GM19025 (cell line): ENCODE measurements around the gene GIGYF2.
"Not testable (repeated sequence)": the region's sequence is repeated elsewhere in the genome, so short reads cannot be mapped to it uniquely, and the experiment has no call there.

Source experiments
- ATAC-seq: cut with Tn5 transposase; IDR thresholded peaks from one replicate; pipeline ENCODE4 v1.9.1; 2021; ENCODE audit warnings: mild to moderate bottlenecking, low read depth, moderate library complexity; ENCODE audit not compliant: unreplicated experiment

Gene GIGYF2, protein sequence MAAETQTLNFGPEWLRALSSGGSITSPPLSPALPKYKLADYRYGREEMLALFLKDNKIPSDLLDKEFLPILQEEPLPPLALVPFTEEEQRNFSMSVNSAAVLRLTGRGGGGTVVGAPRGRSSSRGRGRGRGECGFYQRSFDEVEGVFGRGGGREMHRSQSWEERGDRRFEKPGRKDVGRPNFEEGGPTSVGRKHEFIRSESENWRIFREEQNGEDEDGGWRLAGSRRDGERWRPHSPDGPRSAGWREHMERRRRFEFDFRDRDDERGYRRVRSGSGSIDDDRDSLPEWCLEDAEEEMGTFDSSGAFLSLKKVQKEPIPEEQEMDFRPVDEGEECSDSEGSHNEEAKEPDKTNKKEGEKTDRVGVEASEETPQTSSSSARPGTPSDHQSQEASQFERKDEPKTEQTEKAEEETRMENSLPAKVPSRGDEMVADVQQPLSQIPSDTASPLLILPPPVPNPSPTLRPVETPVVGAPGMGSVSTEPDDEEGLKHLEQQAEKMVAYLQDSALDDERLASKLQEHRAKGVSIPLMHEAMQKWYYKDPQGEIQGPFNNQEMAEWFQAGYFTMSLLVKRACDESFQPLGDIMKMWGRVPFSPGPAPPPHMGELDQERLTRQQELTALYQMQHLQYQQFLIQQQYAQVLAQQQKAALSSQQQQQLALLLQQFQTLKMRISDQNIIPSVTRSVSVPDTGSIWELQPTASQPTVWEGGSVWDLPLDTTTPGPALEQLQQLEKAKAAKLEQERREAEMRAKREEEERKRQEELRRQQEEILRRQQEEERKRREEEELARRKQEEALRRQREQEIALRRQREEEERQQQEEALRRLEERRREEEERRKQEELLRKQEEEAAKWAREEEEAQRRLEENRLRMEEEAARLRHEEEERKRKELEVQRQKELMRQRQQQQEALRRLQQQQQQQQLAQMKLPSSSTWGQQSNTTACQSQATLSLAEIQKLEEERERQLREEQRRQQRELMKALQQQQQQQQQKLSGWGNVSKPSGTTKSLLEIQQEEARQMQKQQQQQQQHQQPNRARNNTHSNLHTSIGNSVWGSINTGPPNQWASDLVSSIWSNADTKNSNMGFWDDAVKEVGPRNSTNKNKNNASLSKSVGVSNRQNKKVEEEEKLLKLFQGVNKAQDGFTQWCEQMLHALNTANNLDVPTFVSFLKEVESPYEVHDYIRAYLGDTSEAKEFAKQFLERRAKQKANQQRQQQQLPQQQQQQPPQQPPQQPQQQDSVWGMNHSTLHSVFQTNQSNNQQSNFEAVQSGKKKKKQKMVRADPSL (N-terminal part only)

DNA sequence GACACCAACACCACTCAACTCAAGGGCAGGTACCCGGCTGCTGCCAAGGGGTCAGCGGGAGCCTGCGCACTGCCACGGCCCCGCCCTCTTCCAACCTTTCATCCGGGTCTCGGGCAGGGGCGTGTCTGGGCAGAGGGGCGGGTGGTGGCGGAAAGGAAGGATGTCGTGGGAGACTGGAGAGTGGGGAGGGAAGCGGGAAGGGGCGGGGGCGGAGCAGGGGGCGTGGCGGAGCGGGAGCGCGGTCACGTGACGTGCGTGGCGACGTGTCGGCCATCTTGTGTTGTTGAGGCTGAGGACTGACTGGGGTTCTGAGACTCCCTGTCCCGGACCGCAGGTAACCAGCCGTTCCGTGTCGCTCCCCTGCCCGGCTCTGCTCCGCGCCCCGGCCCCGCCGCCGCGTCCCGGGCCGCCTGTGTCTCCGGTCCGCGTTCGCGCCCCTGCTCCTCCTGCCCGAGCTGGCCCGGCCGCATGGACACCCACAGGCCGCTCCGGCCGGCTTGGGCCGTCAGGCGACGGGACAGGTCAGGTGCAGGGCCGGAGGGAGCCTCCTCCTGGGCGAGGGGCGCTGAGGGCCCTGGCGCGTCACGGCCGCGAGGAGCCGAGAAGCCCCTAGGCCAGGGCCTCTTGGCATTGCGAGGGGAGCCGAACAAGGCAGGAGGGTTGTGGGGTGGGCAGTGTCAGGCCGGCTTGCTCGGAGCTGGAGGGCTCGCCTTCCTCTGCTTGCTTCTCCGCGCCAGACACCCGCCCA is at the start of gene GIGYF2:
TSS of gene GIGYF2 (plus strand) at position 273 of the 748 bp plus-strand sequence. CDS start 37,867 bp downstream, outside the sequence.
- peak; percentile 75 for ATAC-seq

DNA sequence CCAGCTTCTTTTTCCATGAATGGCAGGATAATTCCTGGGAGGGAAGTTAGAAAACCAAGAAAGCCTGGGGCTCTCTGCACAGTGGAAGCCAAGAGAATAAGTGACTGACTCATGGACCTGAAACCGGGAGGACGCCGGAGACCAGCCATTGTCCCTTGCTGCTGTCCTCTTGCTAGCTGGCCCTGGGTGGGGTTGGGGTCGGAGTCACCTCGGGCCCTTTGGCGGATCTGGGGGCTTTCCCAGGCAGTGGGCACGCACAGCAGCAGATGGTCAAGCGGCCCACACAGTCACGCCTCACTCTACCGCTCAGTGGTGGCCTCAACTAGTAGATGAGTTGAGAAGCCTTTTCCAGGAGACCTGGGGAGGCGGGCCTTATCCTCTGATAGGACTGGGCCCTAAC is 48.1 kb upstream of the GIGYF2 start:
- ATAC-seq, result no peak

DNA sequence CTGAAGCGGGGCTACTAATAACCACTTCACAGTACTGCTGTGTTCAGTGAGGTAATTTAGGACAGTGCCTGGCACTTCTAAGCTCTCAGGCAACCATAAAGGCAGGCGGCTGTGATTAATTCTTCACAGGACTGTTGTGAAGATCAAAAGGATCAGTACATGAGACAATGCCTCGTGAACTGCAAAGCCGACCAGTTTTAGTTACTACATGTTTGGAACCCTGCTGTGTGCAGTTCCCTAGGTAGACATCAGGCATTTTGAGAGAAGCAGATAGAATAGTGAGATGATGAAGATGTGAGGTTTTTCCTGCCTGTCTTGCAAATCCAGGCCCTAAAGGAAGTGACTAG is 44.7 kb upstream of the GIGYF2 start:
- ATAC-seq, result no peak

DNA sequence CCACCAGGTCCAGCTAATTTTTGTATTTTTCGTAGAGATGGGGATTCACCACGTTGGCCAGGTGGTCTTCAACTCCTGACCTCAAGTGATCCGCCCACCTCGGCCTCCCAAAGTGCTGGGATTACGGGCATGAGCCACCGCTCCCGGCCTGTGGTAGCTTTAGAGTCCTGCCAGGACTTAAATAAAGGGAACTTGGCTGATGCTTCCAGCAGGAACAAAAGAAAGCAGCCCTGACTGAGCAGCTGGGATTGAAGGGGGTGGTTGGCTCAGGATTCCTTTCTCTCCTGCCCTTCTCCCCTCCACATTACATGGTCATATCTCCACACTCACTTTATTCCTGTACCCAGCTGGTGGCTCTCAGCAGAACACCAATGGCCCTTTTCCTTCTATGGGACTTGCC is 43.7 kb upstream of the GIGYF2 start:
- no peak for ATAC-seq

DNA sequence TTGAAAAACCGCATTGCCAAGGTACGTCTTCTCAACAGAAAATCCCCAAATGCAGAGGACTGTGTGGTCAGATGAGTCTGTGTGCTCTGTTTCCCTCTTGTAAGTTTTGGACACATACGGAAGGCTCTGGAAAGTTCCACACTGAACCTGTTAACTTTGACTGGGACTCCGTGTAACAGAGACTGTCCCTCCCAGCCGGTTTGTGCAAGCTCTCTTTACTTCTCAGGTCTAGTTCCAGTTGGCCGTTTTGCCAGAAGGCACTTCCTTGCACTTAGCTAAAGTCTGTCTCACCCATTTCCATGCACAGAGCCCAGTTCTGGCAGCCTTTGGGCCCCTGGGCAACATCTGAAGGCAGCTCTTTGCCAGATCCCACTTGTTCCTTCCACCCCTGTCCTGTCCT is 41.7 kb upstream of the GIGYF2 start:
- no peak for ATAC-seq

DNA sequence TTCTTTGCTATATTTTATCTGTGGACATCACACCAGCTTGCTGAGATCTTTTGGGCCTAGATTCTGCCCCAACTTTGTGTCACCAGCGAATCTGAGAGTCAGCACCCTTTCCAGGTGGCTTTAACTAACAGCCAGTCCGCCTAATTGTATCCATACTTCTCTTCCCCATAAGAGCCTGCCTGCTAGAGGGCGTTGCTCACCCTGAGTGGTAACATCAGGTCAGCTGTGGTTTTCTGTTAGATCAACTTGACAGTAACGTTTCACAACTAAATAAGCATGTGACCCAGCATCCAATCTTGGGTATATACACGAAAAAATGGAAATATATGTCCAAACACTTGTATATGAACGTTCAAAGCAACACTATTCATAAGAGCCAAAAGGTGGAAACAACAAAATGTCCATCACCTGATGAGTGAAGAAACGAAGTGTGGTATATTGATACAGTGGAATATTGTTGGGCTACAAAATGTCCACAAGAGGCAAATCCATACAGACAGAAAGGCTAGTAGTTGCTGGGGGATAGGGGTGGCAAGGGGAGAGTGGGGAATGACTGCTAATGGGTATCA is 38.8 kb upstream of the GIGYF2 start:
- no peak for ATAC-seq

DNA sequence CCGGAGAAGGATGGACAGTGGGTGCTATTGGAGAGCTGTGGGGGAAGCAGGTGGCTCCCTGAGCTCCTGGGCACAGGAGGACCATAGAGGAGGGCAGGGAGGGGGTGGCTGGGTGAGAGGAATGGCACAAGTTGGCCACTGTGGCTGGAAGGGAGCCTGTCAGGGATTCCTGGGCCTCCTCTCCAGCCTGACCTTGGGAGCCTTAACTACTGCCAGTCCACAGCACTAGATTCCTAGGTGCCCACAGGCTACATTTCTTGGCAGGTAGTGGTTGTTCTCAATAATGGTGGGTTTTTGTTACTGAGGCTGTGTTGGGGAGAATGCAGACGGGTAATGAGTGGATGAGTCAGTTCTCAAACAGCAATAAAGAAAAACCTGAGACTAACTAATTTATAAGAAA is 37.8 kb upstream of the GIGYF2 start:
- ATAC-seq, result no peak

DNA sequence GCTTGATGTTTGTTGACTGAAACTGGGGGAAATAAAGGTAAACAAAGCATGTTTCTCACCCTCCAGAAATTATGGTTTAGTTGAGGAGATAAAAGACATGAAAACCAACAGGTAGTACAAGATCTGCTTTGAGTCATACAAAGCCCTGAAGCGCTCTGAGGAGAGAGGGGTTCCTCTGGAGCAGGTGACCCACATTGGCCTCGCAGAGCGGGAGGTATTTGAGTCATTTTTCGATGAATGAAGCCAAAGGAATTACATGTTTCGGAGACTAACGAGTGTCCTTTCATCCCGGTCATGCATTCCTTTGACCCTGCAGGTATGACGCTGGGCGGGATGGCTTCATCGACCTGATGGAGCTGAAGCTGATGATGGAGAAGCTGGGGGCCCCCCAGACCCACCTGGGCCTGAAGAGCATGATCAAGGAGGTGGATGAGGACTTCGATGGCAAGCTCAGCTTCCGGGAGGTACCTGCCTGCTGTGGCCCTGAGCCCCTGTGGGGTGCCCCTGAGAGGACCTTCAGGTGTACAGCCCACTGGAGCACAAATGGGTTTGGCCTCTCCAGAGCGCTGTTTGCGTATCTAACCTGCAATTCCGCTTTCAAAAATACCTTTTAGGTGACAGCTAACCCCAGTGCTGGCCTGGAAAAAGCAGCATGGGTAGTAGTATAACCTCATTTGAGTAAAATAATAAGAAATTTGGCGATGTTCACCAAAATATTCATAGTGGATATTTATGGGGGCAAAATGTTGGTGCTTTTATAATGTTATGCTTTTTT is 34.5 kb upstream of the GIGYF2 start:
- ATAC-seq, result no peak

DNA sequence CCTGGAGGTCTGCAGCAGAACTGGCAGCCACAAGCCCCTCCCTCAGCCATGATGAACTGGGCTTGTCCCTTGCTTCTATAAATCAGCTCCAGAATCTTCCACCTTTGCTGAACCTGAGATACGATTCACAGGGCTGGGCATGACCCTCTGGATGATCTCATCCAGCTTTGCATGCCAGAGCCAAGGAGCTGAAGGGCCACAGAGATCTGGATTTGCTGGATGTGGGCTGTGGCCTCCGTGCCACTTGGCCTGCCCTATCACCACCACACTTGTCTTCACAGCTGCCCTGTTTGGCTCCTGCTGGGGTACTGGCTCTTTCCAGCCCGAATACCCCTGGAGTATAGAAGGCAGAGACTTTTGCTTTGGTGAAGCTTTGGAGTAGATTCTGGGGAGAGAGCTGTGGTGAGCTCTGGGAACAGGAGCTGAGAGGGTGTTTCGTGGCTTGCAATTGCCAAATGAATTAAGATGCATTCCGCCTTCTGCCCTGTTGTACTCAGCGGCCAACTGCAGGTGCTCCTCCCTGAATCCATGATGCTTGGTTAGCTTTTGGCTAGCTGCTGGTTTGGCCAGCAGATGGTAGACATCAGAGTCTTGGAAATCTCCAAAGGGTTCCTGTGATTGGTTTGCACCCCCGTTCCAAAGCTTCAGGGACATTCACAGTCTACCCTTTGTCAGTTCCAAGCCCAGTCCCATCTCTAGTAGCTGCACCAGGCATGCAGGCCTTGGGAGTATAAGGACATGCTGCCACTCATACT is 30.9 kb upstream of the GIGYF2 start:
- no peak for ATAC-seq

DNA sequence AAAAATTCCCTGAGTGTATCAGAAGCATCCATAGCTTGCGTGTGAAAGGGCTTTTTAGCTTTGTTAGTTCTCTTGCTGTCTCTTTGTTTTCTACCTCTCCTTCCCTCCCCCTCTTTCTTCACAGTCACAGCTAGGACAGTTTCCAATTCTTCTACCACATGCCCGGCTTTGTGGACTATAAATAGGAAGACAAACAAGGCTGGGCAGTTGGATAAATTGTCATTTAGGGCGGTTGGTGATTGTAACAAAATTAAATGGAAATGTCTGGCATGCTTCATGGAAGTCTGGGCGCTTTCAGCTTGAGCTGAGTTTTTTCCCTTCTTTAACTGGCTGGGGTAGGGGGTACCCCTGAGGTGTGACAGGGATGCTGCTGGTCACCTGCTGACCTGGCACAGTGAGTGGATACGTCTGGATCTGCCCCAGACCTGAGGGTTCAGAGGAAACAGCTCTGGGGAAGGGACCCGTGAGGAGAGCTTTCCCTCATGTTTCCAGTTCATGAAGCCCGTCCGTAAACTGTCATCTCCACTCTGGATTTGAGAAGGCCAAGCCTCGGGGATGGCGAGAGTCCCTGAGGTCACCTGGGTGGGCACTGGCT is 29.0 kb upstream of the GIGYF2 start:
- no peak for ATAC-seq

DNA sequence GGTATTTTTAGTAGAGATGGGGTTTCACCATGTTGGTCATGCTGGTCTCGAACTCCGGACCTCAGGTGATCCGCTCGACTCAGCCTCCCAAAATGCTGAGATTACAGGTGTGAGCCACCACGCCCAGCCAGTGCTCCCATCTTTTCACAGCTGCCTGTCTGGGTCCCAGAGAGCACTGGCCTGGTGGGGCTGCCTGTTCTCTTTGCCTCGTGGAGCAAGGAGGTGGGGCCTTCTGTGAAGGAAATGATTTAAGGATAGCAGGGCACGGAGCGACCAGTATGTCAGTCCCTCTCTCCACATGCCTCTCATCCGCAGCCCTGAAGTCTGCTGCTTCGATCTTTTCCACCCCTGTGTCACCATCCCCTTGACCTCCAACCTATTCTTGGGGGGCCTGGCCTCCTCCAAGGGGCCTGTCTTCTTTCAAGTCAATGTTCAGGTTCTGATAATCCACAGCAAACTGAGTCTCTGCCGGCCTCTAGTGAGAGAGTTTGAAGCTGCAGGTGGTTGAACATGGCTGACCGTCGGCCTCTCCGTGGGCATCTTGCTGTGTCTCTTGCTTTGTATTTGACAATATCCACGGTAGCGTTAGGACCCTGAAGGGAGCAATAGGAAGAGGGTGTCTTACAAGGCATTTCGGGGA is 28.2 kb upstream of the GIGYF2 start:
- no peak for ATAC-seq

DNA sequence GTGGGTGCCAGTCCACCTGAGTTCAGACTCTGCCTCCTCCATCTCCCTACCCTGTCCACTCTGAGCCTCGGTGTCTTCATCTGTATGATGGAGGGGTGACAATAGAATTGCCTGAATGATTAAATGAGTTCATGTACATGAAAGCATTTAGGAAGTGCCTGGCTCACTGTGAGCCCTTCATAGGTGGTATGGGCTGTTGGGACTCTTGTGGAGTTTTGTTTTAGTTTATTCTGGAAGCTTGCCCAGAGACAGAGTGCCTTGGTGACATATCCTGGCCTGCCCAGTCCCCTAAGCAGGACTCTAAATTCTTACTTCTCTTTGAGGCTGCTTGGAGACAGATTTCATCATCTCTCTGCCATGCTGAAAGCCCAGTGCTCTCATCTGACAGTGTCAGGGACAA is 24.5 kb upstream of the GIGYF2 start:
- ATAC-seq, result no peak

DNA sequence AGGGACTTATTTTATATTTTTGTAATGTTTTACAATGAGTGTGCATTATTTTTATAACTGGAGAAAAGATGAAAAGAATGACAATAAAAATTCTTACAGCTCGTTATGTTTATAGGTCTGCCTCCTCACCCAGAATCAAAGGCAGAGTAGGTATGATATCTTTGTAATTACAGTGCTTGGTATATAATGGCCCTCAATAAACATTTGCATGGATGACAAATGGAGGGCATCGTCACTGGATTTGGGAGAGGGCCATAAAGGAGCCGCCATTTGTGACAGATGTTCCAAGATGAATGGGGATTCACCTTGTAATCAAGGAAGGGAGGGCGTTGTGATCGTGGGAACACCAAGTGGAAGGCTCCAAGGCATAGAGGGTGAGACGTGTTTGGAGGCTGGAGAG is 22.6 kb upstream of the GIGYF2 start:
- no peak for ATAC-seq

DNA sequence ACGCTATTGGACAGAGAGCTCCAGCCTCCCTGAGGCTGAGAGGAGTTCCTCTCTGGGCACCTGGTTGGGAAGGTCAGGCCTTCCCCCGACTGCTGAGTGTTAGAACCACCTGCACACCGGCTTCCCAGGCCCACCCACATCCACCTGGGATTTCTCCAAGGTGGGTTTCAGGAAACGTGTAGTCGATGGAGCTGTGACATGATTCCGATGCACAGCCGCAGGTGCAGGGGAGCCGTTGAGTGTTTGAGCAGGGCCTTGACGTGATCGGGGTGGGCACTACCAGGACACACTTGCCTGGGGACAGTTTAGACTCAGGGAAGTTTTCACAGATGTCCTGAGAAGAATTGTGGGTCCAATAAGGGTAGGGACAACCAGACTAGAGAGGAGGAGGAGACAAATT is 21.8 kb upstream of the GIGYF2 start:
- no peak for ATAC-seq

DNA sequence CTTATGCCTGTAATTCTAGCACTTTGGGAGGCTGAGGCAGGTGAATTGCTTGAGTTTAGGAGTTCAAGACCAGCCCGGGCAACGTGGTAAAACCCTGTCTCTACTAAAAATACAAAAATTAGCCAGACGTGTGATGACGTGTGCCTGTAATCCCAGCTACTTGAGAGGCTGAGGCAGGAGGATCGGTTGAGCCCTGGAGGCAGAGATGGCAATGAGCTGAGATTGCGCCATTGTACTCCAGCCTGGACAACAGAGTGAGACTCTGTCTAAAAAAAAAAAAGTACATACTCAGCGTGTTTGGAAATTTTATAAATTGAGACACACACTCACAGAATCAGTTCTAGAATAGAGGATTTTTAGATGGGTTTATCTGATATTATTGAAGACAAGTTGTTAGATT is 17.1 kb upstream of the GIGYF2 start:
- ATAC-seq, result no peak

DNA sequence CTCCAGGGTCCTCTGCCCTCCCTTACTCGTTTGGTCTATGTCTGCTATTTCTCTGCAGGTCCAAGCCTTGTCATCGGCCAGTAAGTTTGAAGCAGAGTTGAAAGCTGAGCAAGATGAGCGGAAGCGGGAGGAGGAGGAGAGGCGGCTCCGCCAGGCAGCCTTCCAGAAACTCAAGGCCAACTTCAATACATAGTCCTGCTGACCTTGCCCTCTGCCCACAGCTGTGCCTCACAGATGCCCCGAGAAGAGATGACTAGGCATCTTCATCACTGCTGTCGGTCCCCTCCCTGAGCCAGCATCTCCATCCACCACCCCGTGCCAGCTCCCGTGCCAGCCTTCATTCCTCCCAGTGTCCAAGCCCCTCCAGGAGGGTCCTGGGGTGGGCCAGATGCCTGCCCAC is 15.6 kb upstream of the GIGYF2 start:
- ATAC-seq, result no peak

DNA sequence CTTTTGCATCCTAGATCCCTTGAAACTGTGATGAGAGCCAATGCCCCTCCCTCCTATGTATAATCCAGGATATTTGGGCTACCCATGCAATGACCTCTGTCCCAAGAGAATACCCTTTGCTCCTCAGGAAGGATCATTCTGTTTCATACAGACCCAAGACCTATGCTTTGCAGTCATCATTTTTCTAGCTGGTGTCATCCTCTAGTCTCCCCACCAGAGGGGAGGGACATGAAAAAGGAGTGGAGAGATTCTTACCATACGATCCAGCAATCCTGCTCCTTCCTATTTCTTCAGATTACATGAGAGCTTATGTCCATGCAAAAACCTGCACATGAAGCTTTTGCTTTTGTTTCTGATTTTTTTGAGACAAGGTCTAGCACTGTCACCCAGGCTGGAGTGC is 13.8 kb upstream of the GIGYF2 start:
- ATAC-seq, result no peak

DNA sequence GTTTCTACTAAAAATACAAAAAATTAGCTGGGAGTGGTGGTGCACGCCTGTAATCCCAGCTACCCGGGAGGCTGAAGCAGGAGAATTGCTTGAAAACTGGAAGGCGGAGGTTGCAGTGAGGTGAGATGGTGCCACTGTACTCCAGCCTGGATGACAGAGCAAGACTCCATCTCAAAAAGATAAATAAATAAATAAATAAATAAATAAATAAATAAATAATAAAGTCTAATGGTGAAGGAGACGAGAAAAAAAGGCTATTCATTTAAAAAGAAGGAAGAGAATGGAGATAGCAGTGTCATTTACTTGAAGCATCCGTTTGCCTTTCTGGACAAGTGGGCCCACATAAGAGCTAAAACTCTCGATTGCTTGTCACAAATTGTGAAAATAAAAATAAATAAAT is 11.7 kb upstream of the GIGYF2 start:
- not testable (repeated sequence) for ATAC-seq
